ENCODE measurements around the gene DGLUCY.

DNA sequence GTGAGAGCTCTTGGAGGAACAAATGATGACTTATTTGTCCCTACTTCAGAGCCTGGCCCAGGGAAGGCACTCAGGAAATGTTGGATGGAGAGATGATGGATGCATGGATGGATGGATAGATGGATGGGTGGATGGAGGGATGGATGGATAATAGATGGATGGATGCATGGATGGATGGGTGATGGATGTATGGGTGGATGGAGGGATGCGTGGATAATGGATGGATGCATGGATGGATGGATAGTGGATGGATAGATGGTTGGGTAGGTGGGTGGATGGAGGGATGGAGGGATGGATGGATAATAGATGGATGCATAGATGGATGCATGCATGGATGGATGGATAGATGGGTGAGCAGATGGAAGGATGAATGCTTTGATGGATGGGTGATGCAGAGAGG, 107.4 kb downstream of the DGLUCY start:
- TF ChIP-seq, protein P1, sequence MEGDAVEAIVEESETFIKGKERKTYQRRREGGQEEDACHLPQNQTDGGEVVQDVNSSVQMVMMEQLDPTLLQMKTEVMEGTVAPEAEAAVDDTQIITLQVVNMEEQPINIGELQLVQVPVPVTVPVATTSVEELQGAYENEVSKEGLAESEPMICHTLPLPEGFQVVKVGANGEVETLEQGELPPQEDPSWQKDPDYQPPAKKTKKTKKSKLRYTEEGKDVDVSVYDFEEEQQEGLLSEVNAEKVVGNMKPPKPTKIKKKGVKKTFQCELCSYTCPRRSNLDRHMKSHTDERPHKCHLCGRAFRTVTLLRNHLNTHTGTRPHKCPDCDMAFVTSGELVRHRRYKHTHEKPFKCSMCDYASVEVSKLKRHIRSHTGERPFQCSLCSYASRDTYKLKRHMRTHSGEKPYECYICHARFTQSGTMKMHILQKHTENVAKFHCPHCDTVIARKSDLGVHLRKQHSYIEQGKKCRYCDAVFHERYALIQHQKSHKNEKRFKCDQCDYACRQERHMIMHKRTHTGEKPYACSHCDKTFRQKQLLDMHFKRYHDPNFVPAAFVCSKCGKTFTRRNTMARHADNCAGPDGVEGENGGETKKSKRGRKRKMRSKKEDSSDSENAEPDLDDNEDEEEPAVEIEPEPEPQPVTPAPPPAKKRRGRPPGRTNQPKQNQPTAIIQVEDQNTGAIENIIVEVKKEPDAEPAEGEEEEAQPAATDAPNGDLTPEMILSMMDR (tag by site-specific recombination; IDR thresholded peaks at IDR 0.05), result no peak
- TF ChIP-seq ZNF473 (tag by site-specific recombination; IDR thresholded peaks at IDR 0.05), result no peak
